NCI-H1694 treated with DMSO at 0.1 percent for 48 hours (cell line): ENCODE results near the gene NOM1.
"Not testable (repeated sequence)": the region's sequence is repeated elsewhere in the genome, so short reads cannot be mapped to it uniquely, and the experiment has no call there.

Experiments
- DNase-seq: peaks from one replicate; lab custom pipeline; 2025; lab: John Stamatoyannopoulos, UW

NOM1 gene

GRCh38 chr7:156941393-156942182, 7.9 kb upstream of the NOM1 start:
- DNase-seq: no peak

GRCh38 chr7:156942708-156943090, 6.8 kb upstream of the NOM1 start:
- DNase-seq: no peak

- no peak for DNase-seq
Measured at GRCh38 chr7:156943091-156944041, 6.1 kb upstream of the NOM1 start.

GRCh38 chr7:156944876-156945275, 4.6 kb upstream of the NOM1 start:
- no peak for DNase-seq

GRCh38 chr7:156947120-156947843, 2.2 kb upstream of the NOM1 start:
- DNase-seq: no peak

GRCh38 chr7:156948361-156948760, 1.2 kb upstream of the NOM1 start:
- DNase-seq: no peak

GRCh38 chr7:156950381-156950858, 908 bp downstream of the NOM1 start:
- DNase-seq: no peak

- not testable (repeated sequence) for DNase-seq
Measured at GRCh38 chr7:156953215-156953614, 3.7 kb downstream of the NOM1 start.

GRCh38 chr7:156954941-156955340, 5.4 kb downstream of the NOM1 start:
- no peak for DNase-seq

- no peak for DNase-seq
Measured at GRCh38 chr7:156956727-156957126, 7.2 kb downstream of the NOM1 start.

- DNase-seq: no peak
Measured at GRCh38 chr7:156962145-156962544, 12.6 kb downstream of the NOM1 start.

GRCh38 chr7:156962897-156963296, 13.4 kb downstream of the NOM1 start:
- DNase-seq: no peak

GRCh38 chr7:156963472-156963871, 14.0 kb downstream of the NOM1 start:
- no peak for DNase-seq

GRCh38 chr7:156964971-156965370, 15.5 kb downstream of the NOM1 start:
- DNase-seq: no peak

- no peak for DNase-seq
Measured at GRCh38 chr7:156966387-156966786, 16.9 kb downstream of the NOM1 start.

- DNase-seq: no peak
Measured at GRCh38 chr7:156968183-156968582, 18.7 kb downstream of the NOM1 start.

- DNase-seq: peak; percentile 7
Measured at GRCh38 chr7:156969972-156970420, 20.5 kb downstream of the NOM1 start.

GRCh38 chr7:156975620-156976019, 26.1 kb downstream of the NOM1 start:
- no peak for DNase-seq

- DNase-seq: no peak
Measured at GRCh38 chr7:156979007-156979606, 29.6 kb downstream of the NOM1 start.

- no peak for DNase-seq
Measured at GRCh38 chr7:156979711-156980110, 30.2 kb downstream of the NOM1 start.

- DNase-seq: no peak
Measured at GRCh38 chr7:156984174-156984891, 34.8 kb downstream of the NOM1 start.
